Hepatic stellate cell (primary cell): ENCODE results near the gene ARF6.
"Not testable (repeated sequence)": the region's sequence is repeated elsewhere in the genome, so short reads cannot be mapped to it uniquely, and the experiment has no call there.

ENCODE experiments used
- DNase-seq: peaks from one replicate; pipeline ENCODE4 v3.0.0; 2011; ENCODE audit warnings: low spot score

Gene ARF6

GRCh38 chr14:49892636-49893308, at the start of gene ARF6:
Gene ARF6 (plus strand): TSS chr14:49893082. CDS start chr14:49893737, 655 bp downstream.
- peak; percentile 96 for DNase-seq

- DNase-seq, result no peak
Observed at GRCh38 chr14:49849213-49849847, 43.6 kb upstream of the ARF6 start.

GRCh38 chr14:49851813-49852212, 41.1 kb upstream of the ARF6 start:
- DNase-seq, result no peak

- peak; percentile 73 for DNase-seq
Observed at GRCh38 chr14:49852301-49853157, 40.4 kb upstream of the ARF6 start, which contains the start of gene NEMF. Gene NEMF (minus strand): TSS chr14:49852788. CDS start chr14:49852753, 35 bp downstream.

- no peak for DNase-seq
Observed at GRCh38 chr14:49853158-49853477, 39.8 kb upstream of the ARF6 start.

GRCh38 chr14:49853572-49854375, 39.1 kb upstream of the ARF6 start:
- peak; percentile 68 for DNase-seq

- no peak for DNase-seq
Observed at GRCh38 chr14:49857427-49858003, 35.4 kb upstream of the ARF6 start.

- no peak for DNase-seq
Observed at GRCh38 chr14:49858383-49858782, 34.5 kb upstream of the ARF6 start.

GRCh38 chr14:49860988-49861698, 31.7 kb upstream of the ARF6 start:
- no peak for DNase-seq

GRCh38 chr14:49861699-49862088, 31.2 kb upstream of the ARF6 start:
- peak; percentile 64 for DNase-seq

- peak; percentile 62 for DNase-seq
Observed at GRCh38 chr14:49862089-49862673, 30.7 kb upstream of the ARF6 start.

GRCh38 chr14:49863487-49864281, 29.2 kb upstream of the ARF6 start:
- DNase-seq, result no peak

GRCh38 chr14:49865431-49865859, 27.4 kb upstream of the ARF6 start:
- DNase-seq, result peak; percentile 47

- peak; percentile 88 for DNase-seq
Observed at GRCh38 chr14:49867831-49868719, 24.8 kb upstream of the ARF6 start.

- no peak for DNase-seq
Observed at GRCh38 chr14:49868720-49869114, 24.2 kb upstream of the ARF6 start.

GRCh38 chr14:49870908-49871307, 22.0 kb upstream of the ARF6 start:
- DNase-seq, result no peak

- DNase-seq, result not testable (repeated sequence)
Observed at GRCh38 chr14:49873548-49873947, 19.3 kb upstream of the ARF6 start.

- DNase-seq, result no peak
Observed at GRCh38 chr14:49875640-49876198, 17.2 kb upstream of the ARF6 start.
